Measurements from ENCODE around the gene IL1RAPL2. TPM values are rescaled to one million over a fixed set of nuclear protein-coding genes. Genes with fewer than 3 reads are reported as not detected.

IL1RAPL2 gene
- total and polyA plus RNA-seq, 2 of the 8 experiments (the other 6 are each of a cell fraction or from before 2014, with no cell fraction given), result 0.20 to 1.3 TPM

- TF ChIP-seq, protein P1, sequence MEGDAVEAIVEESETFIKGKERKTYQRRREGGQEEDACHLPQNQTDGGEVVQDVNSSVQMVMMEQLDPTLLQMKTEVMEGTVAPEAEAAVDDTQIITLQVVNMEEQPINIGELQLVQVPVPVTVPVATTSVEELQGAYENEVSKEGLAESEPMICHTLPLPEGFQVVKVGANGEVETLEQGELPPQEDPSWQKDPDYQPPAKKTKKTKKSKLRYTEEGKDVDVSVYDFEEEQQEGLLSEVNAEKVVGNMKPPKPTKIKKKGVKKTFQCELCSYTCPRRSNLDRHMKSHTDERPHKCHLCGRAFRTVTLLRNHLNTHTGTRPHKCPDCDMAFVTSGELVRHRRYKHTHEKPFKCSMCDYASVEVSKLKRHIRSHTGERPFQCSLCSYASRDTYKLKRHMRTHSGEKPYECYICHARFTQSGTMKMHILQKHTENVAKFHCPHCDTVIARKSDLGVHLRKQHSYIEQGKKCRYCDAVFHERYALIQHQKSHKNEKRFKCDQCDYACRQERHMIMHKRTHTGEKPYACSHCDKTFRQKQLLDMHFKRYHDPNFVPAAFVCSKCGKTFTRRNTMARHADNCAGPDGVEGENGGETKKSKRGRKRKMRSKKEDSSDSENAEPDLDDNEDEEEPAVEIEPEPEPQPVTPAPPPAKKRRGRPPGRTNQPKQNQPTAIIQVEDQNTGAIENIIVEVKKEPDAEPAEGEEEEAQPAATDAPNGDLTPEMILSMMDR (IDR thresholded peaks at IDR 0.05; ENCODE audit: control extremely low read depth in 1 of 3, insufficient read depth in 1 of 3, low read depth in 1 of 3, low read length in 3 of 3), result no peak
- TF ChIP-seq CHD2 (IDR thresholded peaks at IDR 0.05; ENCODE audit: low read length) (no peak), MAFK (IDR thresholded peaks at IDR 0.05; ENCODE audit: low read depth, low read length) (no peak), BCL11A (IDR thresholded peaks at IDR 0.05; ENCODE audit: low read depth in 2 of 2, low read length in 2 of 2) (no peak)
Observed at GRCh38 chrX:105723966-105724735, 1158.2 kb downstream of the IL1RAPL2 start (continued).

All from H1 (cell line).